SW 1271 (cell line): ENCODE results near the gene ARHGEF28.

Experiments
- DNase-seq, 2 experiments: peaks; one replicate each; lab custom pipeline; 2025; lab: John Stamatoyannopoulos, UW

ARHGEF28 gene

DNA sequence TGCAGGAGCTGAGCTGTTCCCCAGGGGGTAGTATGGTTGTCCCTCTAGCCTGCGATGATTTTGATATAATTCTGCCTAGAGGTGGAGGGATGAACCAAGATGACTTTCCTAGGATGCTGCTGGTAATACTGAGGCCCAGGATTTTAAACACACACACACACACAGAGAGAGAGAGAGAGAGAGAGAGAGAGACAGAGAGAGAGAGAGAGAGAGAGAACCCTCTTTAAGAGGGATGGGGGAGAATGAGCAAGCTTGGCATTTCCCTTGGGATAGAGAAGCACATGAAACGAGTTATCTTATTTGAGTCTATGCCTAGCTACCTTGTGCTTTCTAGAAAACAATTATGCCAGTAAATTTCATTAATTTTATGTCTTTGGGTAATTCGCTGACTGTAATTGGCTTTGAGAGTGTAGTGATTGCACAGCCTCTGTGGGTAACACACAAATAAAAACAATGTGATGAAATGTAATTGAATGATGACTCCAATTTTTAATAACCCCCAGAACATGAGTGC is 338.4 kb downstream of the ARHGEF28 start:
- DNase-seq = no peak

- DNase-seq = no peak
These were observed 340.5 kb downstream of the ARHGEF28 start for GRCh38 chr5:73966451-73966850.

DNA sequence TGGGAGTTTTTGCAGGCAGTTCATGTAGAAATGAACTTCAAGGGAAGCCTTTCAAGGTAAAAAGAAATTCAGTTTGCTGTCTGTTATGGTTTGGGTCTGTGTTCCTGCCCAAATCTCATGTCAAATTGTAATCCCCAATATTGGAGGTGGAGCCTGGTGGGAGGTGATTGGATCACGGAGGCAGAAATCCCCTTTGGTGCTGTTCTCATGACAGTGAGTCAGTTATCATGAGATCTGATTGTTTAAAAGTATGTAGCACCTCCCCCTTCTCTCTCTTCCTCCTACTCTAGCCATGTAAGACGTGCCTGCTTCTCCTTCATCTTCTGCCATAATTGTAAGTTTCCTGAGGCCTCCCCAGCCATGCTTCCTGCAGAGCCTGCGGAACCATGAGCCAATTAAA is 341.4 kb downstream of the ARHGEF28 start:
- no peak for DNase-seq

- DNase-seq = no peak
These were observed 342.2 kb downstream of the ARHGEF28 start for GRCh38 chr5:73968246-73968645.

DNA sequence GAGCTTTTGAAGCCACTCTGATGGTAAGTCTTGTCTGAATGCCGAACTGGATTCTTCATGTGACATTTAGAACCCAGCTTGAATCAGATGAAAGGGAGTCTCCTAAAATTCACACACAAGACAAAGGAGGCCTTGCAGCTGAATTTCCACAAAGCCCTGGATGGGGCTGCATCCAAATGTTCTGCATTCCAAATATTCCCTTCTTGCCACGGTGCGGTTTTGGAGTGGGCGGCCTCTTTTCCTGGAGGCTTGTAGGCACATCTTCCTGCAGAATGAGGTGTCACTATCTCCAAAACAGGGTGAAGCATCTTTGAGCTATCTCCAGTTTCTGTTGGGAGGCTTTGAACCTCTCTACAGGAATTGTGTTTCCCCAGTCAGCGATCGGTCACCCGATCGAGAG is 342.7 kb downstream of the ARHGEF28 start:
- DNase-seq = no peak

DNA sequence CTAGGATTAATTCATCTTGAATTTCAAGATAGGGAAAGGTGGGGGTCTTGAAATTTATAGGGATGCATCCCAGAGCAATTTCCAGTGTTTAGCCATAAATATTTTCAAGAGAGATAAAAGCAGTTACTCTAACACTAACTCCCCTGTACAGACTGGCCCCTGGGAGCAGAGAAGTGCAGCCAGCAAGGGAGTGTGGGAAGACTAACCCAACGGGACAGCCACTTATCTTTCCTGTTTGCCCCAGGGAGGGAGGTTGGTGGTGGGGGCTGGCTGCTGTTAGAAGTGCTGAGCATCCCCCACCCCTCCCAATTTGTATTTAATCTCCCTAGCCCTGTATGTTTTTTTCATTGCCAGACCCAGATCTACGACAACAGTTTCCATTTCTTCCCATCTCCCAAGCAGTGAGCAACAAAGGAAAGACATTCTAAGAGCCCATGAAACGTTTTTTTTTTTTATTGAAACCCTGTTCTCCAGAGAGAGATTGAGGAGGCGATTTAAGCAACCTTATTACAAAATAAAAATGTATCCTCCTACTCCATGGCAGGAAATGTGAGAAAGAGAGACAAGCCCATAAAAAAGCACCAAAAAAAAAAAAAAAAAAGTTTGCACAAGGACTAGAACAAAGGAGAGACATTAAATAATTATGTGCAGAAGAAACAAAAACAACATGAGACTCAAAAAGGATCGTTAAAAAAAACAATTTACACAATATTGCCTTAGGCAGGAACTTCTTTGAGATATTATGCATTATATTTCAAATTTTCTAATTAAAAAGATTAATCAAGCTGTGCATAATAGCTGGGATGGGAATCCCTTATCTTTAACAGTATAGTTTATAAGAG is 343.4 kb downstream of the ARHGEF28 start:
- no peak for DNase-seq

- no peak for DNase-seq
These were observed 345.3 kb downstream of the ARHGEF28 start for GRCh38 chr5:73971326-73971725.

DNA sequence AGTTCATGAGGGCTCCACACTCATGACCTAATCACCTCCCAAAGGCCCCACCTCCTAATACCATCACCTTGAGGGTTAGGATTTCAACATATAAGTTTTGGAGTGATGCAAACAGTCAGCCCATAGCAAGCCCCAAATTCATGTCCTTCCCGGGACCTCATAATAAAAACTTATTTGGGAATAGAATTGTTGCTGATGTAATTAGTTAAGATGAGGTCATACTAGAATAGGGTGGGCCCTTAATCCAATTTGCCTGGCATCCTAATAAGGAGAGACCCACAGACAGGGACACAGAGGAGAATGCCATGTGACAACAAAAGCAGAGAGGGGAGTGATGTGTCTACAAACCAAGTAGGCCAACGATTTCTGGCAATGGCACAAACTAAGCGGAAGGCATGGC is 347.1 kb downstream of the ARHGEF28 start:
- no peak for DNase-seq

DNA sequence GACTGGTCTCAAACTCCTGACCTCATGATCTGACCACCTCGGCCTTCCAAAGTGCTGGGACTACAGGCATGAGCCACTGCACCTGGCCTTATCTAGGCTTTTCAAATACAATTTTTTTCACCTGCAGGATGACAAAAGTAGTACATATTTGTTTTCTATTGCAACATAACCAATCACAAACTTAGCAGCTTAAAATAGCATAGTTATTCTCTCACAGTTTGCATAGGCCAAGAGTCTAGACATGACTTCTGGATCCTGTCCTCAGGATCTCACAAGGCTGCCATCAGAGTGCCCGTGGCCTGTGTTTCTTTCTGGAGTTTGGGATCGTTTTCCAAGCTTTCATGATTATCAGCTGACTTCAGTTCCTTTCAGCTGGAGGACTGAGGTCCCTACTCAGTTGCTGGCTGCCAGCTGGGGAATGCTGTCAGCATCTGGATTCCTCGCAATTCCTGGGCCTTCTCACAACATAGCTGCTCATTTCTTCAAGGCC is 348.9 kb downstream of the ARHGEF28 start:
- no peak for DNase-seq

- no peak for DNase-seq
These were observed 349.8 kb downstream of the ARHGEF28 start for GRCh38 chr5:73975845-73976244.

- DNase-seq = no peak
These were observed 351.1 kb downstream of the ARHGEF28 start for GRCh38 chr5:73977146-73977545.

DNA sequence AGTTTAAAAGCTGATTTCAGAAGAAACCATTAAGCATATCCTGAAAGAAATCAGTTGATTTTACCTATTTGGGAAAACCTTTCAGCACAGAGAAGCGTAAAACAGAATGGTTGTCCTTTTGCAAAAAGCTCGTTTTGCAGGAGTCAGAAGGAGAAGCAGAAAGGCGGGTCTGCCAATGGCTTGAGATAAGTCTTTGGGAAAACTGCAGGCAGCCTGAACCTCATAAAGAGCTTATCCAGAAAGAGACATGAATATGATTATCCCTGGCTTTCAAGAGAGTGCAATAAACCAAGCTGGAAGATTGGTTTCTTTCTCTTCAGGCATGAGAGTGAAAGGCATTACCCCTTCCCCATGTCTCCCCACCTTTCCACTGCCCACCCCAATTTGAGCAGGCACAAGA is 353.3 kb downstream of the ARHGEF28 start:
- DNase-seq = no peak

DNA sequence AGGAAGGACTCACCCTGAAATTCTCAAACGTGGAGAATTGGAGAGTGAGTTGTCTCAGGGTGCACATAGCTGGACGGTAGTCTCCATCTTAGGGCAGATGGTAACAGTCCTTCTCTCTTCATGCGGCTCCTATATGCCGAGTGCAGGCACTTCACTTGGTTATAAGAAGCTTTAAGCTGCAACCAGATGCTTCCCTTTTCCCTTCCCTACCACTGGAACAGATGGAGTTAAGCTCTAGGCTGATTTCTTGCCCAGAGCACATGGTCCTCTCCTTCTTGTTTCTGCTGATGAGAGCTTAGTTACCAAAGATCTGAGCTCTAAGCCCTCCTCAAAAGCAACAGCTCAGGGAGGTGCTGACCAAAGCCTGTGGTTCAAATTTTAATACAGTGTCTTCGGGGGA is 355.7 kb downstream of the ARHGEF28 start:
- DNase-seq = no peak

- no peak for DNase-seq
These were observed 357.6 kb downstream of the ARHGEF28 start for GRCh38 chr5:73983644-73984043.

DNA sequence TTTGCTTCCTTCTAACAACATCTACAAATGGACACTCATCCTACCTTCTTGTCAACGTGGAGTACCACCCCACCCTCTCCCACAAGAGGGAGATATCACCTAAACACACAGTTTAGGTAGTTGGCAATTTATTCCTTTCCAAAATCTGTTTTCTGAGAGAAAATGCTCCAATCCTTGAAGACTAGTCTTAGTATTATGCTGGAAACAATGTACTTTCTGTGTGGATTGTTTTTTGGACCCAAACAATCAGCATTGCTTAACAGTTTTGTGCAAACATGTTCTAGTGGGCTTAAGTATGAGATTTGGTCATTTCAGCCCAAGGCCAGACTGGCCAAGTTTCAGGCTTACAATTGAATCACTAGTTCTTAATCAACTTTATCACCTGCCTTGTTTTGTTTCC is 359.1 kb downstream of the ARHGEF28 start:
- DNase-seq = no peak

DNA sequence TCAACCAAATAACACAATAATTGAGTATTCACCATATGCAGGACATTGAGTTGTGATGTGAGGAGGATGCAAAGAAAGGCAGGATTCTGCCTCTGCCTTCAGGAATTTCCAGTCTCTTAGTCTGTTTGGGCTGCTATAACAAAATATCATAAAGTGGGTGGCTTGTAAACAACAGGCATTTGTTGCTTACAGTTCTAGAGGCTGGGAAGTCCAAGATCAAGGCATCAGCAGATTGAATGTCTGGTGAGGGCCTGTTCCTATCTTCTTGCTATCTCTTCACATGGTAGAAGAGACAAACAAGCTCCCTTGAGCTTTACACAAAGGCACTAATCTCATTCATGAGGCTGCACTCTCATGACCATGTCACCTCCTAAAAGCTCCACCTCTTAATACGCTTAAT is 360.7 kb downstream of the ARHGEF28 start:
- no peak for DNase-seq

GRCh38 chr5:73987915-73988314 is 361.9 kb downstream of the ARHGEF28 start:
- no peak for DNase-seq

GRCh38 chr5:73989956-73990355 is 364.0 kb downstream of the ARHGEF28 start:
- no peak for DNase-seq
